GM11168 (cell line): ENCODE data around the gene ADAMTSL3.

Experiments
- in situ Hi-C: fragments of 300-500 bp; cut with MboI; formaldehyde crosslinking; loops from one replicate; pipeline ENCODE4 v1.12.0; 2022; ENCODE audit warnings: low sequenced_read_pairs; ENCODE audit not compliant: unreplicated experiment

ADAMTSL3 gene

DNA sequence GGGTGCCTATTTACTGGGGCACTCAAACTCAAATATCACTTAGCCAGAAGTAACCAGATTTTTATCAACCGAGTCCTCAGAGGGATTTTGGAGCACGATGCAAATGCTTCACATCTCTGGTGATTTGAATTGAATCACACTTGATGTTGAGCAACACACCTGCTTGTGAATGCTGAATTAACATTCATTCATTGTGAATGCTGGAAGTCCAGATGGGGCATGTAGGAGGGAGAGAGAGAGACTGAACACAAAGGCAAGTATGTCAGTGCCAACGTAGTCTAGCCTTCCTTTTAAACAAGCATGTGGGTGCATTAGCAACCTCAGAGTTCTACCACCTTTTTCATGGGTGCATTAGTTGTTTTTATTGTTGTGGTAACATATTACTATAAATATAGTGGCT is 156.2 kb downstream of the ADAMTSL3 start:
- in situ Hi-C loops: no loop called here

- in situ Hi-C loops: no loop called here
These were observed 159.8 kb downstream of the ADAMTSL3 start for GRCh38 chr15:83813682-83814081.

DNA sequence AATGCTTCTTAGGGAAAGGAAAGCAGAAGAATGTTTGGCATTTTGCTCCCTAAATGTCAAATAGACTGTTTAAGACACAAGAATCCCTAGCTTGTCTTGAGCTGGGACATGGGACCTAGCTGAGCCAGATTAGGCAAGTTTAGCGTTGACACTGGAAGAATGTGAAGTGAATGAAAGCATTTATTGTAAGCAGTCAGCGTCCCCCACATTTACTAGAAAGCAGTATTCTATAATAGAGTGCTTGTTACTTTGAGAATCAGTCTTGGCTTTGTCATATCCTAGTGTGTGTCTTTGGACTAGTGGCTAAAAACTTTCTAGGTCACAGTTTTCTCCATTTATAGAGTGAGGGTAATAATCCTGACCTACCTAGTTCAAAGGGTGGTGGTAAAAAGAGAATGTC is 161.6 kb downstream of the ADAMTSL3 start:
- in situ Hi-C loops: no loop called here

DNA sequence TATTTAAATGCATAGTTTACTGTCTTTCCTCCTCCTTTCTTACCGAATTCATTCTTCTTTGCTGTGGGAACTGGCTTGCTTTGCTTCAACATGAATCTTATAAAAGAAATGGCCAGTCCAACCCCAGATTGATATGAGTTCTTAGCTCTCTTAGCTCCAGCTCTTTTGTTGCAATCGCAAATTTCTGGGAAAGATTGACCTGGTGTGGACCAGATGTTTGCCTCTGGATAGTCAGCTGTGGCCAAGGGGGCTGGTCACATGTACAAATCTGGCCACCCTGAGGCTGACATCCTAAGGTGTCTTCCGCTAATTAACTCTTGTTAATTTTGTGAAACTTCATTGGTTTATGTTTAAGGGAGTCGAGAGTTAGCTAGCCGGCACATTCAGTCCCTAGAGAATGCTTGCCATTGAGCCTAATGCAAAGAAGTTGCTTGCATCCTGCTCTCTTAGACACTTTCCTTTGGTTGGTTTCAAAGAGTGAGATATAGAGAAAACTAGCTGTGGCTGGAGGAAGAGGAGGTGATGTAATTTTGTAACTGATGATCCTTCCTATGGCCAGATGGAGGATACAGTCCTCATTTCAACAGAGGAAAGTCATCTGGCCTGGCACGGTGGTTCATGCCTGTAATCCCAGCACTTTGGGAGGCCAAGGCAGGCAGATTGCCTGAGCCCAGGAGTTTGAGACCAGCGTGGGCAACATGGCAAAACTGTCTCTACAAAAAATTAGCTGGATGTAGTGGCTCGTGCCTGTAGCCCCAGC is 162.4 kb downstream of the ADAMTSL3 start:
- in situ Hi-C loops: no loop called here

- in situ Hi-C loops: no loop called here
These were observed 164.7 kb downstream of the ADAMTSL3 start for GRCh38 chr15:83818591-83818990.

DNA sequence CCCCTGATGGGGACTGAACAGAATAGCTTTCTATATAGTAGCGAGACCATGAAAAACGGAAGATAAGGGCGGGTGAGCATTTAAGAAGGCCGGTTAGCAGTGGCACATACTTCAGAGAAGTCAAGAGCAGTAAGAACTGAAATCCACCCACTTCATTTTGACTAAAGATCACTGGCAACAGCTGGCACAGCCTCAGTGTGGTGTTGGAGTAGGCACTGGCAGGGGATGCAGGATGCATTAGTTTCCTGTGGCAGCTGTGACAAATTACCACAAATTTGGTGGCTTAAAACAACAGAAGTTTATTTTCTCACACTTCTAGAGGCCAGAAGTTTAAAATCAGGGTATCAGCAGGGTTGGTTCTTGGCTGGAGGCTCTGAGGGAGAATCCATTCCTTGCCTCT is 176.5 kb downstream of the ADAMTSL3 start:
- in situ Hi-C loops: no loop called here

GRCh38 chr15:83833569-83833968 is 179.6 kb downstream of the ADAMTSL3 start:
- in situ Hi-C loops: no loop called here

DNA sequence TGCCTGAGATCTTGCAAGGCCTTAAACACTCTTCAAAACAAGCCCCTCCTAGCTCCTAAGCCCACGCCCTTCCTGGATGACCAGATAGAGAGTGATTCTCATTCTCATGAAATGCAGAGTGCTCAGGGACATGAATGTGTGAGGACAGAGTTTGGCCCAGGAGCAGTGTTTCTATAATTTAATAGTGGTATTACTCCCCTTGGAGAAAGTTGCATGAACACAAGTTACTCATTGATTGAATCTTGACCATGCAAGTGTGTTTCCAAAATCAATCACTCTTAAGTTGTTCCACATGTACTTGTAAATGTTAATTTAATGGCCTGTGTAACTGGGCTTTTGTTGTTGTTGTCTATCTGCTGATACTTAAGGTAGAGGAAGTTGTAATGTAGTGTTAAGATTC is 181.6 kb downstream of the ADAMTSL3 start:
- in situ Hi-C loops: no loop called here

- in situ Hi-C loops: no loop called here
These were observed 184.1 kb downstream of the ADAMTSL3 start for GRCh38 chr15:83837945-83838571.

DNA sequence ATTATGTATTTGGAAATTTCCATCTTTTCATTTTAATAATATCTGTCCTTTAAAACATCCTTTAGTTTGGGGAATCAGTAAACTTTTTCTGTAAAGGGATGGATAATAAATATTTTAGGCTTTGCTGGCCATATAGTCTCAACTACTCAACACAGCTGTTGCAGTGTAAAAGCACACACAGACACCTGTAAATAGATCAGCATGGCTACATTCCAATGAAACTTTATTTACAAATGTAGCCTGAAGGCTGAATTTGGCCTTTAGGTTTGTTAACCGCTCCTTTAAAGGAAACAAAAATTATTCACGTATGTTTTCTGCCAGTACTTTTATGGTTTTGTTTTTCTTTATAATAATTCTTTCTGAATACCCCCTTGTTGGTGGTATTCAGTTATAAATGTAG is 184.8 kb downstream of the ADAMTSL3 start:
- in situ Hi-C loops: no loop called here

- in situ Hi-C loops: no loop called here
These were observed 188.4 kb downstream of the ADAMTSL3 start for GRCh38 chr15:83842281-83842680.

- in situ Hi-C loops: no loop called here
These were observed 189.5 kb downstream of the ADAMTSL3 start for GRCh38 chr15:83843471-83843871.

- in situ Hi-C loops: no loop called here
These were observed 190.8 kb downstream of the ADAMTSL3 start for GRCh38 chr15:83844742-83845141.

DNA sequence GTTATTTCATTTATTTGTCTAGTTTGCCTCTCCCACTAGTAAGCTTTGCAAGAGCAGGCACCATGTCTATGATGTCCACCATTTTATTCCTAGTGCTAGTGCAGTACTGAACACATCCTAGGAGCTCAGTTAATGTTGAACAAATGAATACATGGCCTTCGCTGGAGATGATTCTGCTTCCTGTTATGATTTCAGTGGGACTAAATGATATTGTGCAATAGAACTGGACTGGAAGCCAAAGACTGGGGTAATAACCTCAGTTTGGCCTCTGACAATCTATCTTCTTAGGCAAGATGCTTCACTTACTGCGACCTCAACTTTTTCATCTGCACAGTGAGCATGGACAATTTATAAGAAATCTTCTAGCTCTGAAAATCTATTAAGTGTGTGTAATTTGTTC is 191.3 kb downstream of the ADAMTSL3 start:
- in situ Hi-C loops: no loop called here

DNA sequence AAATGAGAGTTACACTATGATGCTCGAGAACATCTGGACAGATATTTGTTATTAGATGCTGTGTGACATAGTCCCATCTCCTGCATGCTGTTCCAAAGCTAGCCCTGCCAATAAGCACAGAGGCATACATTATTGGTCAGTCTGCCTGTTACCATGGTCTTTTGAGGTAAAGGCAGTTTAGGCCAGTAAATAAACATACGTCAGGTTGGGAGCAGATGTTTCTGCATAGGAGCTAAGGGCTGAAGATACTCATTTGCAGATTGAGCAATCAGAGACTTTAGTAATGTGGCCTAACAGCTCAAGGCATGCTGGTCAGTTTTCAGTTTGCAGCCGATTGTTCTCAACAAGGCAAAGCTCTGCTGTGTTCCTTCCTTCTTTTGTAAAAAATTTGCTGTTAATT is 192.9 kb downstream of the ADAMTSL3 start:
- in situ Hi-C loops: no loop called here

- in situ Hi-C loops: no loop called here
These were observed 194.6 kb downstream of the ADAMTSL3 start for GRCh38 chr15:83848315-83849050.

DNA sequence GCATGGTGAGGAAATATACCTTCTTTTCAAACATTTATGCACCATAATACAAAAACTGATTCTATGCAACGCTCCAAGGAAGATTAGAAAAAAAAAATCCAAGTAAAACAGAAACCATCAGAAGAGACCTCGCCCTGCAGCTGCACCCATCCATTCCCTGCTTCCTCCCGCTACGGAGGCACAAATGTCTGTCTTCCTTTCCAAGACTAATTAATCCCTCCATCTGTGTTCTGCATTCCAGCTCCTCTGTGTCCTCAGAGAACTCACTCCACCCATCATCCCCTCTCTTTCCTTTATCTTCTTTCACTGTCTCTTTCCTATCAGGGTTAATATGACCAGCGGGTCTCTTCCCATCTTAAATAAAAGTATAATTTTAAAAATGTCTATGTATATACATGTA is 196.1 kb downstream of the ADAMTSL3 start:
- in situ Hi-C loops: no loop called here

GRCh38 chr15:83850501-83851245 is 196.8 kb downstream of the ADAMTSL3 start:
- in situ Hi-C loops: no loop called here

GRCh38 chr15:83853232-83853631 is 199.3 kb downstream of the ADAMTSL3 start:
- in situ Hi-C loops: no loop called here

GRCh38 chr15:83854321-83854720 is 200.4 kb downstream of the ADAMTSL3 start:
- in situ Hi-C loops: no loop called here
